Superior temporal gyrus (tissue), 1 donor: Measurements from ENCODE around the gene RWDD4.
"Not testable (repeated sequence)": the region's sequence is repeated elsewhere in the genome, so short reads cannot be mapped to it uniquely, and the experiment has no call there.

Experiments
- DNase-seq: peaks from one replicate; pipeline ENCODE4 v3.0.0-alpha.2; 2016; ENCODE audit errors: extremely low spot score

RWDD4 gene

GRCh38 chr4:183635741-183636140 is 23.2 kb downstream of the RWDD4 start:
- no peak for DNase-seq

DNA sequence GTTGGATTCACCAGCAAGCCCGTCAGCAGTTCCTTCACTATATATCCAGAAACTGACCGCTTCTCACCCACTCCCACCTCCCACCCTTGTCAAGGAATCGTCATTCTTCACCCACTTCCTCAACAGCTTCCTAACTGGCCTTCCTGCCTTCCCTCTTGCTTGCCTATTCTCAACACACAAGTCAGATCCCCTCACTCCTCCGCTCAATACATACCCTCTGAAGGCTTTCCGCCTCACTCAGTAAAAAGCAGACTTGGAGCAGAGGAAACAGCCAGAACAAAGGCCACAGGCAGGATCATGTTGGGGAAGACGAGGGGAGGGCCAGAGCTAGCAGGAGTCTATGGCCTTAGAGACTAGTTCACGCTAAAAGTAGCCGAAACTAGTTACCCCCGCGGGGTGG is 23.7 kb downstream of the RWDD4 start:
- no peak for DNase-seq

DNA sequence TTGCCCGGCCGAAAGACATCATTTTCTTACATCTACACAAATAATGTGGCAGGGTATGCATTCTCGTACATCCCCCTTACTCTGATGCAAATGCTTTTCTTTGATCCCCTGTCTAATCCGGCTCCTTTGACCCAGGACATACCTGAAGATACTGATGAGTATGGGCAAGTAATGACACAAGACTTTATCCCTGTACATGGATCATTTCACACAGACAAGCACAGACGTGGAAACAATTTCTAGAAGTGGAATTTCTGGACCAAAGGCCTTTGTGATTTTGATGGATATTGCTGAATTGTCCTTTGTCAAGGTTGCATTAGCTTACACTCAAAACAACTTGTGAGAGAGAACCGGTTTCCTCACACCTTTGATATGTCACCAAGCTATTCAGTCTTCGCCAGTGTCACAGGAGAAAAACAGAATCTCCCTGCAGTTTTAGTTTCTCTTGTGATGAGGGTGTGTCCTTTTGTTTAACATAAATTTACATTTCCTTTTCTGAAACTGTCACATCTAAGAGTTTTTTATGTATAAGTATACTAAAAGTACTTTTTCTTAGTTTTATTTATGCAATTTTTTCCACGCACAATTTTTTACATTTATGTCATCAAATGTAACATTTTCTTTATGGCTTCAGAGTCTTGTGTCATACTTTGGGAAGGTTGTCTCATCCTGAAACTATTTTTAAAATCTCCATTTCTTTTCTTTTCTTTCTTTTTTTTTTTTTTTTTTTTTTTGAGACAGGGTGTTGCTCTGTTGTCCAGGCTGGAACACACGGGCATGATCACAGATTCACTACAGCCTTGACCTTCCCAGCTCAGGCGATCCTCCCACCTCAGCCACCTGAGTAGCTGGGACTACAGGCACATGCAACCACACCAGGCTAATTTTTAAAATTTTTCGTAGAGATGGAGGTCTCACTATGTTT is 25.2 kb downstream of the RWDD4 start:
- DNase-seq, result no peak

GRCh38 chr4:183632689-183633088 is 26.3 kb downstream of the RWDD4 start:
- DNase-seq, result no peak

DNA sequence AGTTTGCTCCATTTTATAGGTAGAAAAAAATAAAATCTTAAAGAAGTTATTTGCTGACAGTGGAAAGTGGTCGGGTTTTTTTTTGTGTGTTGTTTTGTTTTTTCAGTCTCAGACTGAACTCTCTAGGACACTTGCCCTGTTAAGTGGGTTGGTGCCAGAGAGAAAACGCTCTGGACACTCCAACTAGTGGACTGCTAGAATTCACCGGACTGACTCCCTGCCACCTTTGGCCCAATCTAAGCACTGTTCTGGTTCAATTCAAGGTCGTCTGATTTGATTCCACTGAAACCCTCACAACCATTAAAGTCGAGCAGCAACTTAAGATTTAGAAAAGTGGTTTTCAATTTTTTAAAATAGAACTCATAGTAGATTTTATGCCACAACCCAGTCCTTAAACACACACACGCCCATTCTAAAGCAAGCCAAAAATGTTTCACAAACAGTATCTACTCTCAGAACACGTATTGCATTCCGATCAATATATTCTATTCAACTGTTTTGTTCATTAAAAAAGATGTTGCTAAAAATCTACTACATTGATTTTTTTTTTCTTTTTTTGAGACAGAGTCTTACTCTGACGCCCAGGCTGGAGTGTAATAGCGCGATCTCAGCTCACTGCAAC is 27.3 kb downstream of the RWDD4 start:
- no peak for DNase-seq

DNA sequence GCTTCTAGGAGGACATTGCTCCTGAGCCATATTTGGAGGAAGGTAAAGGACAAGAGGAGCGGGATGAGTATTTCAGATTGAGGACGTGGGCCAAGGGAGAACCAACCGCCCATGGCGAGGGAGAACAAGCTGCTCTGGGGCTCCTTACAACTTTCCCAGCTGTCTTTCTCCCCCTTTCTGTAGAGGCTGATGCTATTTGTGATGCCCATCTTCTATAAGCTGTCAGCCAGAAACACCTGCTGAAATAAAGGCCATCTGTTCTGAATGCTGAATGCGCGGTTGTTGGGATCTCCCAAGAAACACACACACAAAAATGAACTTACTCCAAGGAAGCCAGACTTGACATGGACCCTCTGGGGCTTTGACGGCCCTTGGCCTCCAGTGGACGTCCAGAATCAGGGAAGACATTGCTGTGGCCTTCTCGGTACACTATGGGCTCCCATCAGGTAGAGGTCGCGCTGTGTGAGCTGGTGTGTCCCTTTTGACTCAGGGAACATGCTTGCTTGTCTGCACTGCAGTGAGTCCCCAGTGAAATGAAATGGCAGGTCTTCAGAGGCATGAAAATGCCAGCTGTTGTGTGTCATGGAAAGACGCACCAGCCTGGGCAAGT is 30.9 kb downstream of the RWDD4 start:
- DNase-seq, result no peak

DNA sequence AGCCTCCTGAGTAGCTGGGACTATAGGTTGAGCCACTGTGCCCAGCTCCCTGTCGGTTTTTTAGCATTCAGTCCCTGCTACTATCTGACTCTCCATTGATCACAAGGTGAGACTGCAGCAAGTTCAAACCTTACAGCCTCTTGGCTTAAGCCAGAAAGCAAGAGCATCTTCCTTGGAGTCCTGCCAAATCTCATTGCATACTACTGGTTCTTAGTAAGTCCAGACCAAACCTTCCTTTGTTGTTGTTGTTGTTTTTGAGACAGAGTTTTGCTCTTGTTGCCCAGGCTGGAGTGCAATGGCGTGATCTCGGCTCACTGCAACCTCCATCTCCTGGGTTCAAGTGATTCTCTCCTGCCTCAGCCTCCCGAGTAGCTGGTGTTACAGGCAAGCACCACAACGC is 31.7 kb downstream of the RWDD4 start:
- not testable (repeated sequence) for DNase-seq

DNA sequence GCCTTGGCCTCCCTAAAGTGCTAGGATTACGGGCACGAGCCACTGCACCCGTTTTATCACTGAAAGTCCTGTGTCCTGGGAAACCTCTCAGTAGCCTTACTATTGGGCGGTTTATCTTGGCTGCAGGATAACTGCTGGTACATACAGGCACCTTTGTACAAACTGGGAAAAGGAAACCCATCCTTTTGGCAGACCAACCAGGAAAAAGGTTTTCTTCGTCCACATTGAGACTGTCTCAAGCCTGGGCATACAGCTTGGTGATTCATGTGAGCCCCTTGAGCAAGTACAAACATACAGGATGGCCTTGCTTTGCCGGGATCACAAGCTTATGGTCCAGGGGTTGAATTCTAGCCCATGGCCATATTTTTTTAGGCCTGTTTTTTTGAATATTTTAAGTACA is 32.8 kb downstream of the RWDD4 start:
- DNase-seq, result no peak

DNA sequence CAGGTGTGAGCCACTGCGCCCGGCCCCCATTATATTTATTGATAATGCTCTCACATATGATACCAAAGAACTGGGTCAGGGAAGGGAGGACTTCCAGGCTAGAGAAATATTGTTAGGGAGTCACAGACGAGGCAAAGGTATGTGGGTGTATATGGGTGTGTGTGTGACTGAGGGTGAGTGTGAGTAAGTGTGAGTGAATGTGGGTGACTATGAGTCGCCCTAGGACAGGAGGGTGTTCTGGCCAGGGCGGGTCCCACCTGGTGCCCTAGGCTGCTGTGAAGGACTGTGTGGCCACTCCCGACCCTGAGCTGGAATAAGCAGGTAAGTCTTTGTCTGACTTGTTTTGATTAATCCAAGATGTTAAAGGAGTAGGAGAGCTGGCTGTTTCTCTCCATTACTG is 34.4 kb downstream of the RWDD4 start:
- no peak for DNase-seq

GRCh38 chr4:183621875-183622274 is 37.1 kb downstream of the RWDD4 start:
- DNase-seq, result no peak

GRCh38 chr4:183620421-183620820 is 38.6 kb downstream of the RWDD4 start:
- no peak for DNase-seq

DNA sequence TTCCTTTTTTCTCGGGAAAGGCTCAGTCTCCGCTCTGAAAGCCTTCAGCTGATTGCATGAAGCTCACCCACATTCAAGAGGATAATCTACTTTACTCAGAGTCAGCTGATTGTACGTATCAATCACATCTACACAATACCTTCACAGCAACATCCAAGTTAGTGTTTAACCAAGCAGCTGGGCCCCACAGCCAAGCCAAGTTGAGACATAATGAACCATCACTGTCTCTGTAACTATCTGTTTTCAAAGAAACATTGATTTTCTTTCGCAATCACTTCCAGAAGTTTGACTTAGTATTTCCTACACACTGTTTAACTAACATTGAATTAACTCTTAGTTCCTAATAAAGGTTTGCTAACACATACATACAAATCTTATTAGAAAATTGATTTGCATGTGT is 40.3 kb downstream of the RWDD4 start:
- no peak for DNase-seq

- no peak for DNase-seq
These were observed 41.9 kb downstream of the RWDD4 start for GRCh38 chr4:183617075-183617474.

GRCh38 chr4:183612329-183613250 is 46.4 kb downstream of the RWDD4 start:
- DNase-seq, result no peak

DNA sequence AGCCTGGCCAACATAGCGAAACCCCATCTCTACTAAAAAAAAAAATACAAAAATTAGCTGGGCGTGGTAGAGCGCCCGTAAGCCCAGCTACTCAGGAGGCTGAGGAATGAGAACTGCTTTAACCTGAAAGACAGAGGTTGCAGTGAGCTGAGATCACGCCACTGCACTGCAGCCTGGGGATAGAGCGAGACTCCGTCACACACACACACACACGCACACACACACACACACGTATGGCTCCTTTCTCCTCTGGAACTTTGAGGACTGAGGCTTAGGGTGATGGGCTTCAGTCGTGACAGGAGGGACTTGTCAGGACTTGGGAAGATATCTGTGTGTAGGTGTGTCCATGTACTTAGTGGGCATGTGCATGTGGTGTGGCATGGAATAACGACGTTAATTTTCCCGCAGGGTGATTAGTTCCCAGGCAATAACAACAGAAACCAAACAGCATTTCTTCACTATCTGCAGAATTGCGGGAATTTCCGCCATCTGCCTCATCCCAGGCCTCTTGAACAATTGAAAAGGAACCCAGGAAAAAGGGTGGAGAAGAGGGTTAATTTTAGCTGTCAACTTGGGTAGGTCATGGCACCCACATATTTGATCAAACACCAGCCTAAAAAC is 47.7 kb downstream of the RWDD4 start:
- no peak for DNase-seq

- DNase-seq, result no peak
These were observed 48.4 kb downstream of the RWDD4 start for GRCh38 chr4:183610613-183611012.

DNA sequence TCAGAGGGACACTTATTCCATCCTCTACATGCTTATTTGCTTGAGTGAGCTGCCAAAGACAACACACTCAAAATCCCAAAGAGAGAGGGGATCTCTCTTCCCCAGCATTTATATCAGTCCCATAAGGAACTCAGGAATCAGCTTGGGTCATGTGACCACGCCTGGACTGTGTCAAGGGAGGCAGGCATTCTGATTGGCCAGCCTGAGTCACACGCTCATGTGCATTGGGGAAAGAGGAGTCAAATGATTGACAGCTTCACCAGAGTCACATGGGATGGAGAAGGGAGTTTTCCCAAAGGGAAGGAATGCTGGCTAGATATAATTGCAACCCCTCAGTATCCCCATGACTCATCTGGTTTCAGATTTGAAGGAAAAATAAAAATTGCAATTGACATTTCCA is 49.0 kb downstream of the RWDD4 start:
- DNase-seq, result no peak

DNA sequence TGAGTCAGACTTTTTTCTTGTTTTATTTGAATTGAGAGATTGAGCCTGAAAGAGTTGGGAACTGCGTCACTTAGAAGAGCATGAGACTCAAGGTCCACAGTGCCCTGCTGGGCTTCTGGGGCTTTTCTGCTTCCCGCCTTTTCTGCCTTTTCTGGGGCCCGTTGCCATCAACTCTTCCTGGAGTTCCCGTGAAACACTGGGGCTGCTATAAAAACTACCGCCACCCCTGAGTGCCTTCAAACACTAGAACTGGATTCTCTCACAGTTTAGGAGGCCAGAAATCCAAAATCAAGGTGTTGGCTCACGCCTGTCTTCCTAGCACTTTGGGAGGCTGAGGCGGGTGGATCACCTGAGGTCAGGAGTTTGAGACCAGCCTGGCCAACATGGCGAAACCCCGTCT is 49.8 kb downstream of the RWDD4 start:
- no peak for DNase-seq

GRCh38 chr4:183607894-183608293 is 51.1 kb downstream of the RWDD4 start:
- DNase-seq, result no peak

DNA sequence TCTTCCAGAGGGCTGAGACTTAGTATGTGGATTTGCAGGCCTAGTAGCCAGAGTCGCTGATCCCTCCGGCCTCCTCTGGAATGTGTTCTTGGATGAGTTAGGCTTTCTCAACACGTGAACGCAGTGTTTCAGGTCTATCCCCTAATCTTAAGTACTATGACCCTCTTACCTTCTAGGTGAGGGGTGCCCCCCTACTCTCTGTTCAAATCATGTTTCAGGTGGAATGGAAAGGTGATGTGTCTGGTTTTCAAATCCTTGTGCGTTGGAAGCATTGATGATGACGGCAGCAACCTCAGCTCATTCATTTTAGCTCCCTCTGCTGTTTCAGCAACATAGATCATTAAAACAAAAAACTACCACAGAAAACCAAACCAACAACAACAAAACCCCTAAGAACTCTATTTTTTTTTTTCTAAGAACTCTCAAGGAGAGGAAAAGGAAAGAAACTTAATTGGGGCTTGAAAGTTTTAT is 56.4 kb downstream of the RWDD4 start:
- DNase-seq, result peak; percentile 35

DNA sequence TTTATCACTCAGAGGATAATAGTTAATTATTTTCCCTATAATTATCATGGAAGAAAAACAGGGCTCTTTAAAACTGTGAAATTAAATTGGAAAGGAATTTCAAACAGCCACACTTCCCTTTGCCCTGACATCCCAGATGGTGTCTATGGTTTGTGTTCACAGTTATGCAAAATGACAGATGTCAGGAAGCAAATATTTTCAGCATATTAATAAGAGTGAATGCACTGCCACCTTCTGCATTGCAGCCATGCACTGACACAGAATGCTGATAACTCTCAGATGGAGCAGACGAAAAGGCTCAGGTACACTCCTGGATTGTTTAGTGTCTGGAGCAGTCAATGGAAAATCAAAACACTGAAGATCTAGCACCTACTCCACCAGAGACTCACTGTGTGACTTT is 57.6 kb downstream of the RWDD4 start:
- DNase-seq, result no peak
